DOHH2 (cell line): Measurements from ENCODE around the gene GARNL3.

Experiments
- EZH2phosphoT487 ChIP-seq: fragments of 200-600 bp; sonication (generic); IDR thresholded peaks from 2 replicates; pipeline ENCODE4 v1.6.1; 2017; ENCODE audit warnings: borderline replicate concordance, mild to moderate bottlenecking, antibody characterized with exemption, low read length, moderate library complexity, mixed read lengths
- TF ChIP-seq, protein P1 (sequence below): fragments of 200-600 bp; sonication (generic); IDR thresholded peaks from one replicate; pipeline ENCODE4 v1.5.1; 2014; ENCODE audit warnings: antibody characterized with exemption, mild to moderate bottlenecking, low read depth, low read length; ENCODE audit not compliant: poor library complexity, severe bottlenecking

DNA sequence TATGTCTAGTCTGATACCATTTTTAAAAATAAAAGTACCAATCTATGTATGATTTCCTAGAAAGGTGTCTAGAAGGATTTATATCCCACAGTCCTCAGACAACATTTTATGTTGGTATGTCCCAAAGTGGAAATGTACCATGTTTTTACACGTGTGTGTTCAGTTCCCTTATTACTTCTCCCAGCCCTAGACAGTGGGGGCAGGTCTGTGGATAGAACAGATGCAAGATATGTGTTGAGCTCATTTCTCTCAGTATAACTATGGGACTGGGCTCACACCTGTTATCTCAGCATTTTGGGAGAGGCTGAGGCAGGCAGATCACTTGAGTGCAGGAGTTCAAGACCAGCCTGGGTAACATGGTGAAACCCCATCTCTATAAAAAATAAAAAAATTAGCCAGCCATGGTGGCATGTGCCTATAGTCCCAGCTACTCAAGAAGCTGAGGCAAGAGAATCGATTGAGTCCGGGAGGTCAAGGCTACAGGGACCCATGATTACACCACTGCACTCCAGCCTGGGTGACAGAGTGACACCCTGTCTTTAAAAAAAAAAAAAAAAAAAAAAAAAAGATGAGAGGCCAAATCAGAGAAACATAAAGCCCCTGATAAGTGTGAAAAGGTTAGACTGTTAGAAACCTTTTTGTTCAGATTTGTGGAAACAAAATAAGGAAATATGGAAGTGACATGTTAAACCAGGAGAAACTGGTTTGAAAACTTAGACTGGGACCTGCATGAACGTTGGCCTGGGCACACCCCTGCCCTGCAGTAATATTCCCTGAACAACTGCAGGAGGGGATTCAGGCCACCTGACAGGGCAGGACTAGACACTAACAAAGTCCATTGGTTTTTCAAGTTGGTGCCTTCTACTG, 125.0 kb downstream of the GARNL3 start:
- TF ChIP-seq, protein P1, sequence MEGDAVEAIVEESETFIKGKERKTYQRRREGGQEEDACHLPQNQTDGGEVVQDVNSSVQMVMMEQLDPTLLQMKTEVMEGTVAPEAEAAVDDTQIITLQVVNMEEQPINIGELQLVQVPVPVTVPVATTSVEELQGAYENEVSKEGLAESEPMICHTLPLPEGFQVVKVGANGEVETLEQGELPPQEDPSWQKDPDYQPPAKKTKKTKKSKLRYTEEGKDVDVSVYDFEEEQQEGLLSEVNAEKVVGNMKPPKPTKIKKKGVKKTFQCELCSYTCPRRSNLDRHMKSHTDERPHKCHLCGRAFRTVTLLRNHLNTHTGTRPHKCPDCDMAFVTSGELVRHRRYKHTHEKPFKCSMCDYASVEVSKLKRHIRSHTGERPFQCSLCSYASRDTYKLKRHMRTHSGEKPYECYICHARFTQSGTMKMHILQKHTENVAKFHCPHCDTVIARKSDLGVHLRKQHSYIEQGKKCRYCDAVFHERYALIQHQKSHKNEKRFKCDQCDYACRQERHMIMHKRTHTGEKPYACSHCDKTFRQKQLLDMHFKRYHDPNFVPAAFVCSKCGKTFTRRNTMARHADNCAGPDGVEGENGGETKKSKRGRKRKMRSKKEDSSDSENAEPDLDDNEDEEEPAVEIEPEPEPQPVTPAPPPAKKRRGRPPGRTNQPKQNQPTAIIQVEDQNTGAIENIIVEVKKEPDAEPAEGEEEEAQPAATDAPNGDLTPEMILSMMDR, result no peak
- TF ChIP-seq EZH2phosphoT487, result no peak
